ENCODE results near the gene STEAP3.

The STEAP3 gene

DNA sequence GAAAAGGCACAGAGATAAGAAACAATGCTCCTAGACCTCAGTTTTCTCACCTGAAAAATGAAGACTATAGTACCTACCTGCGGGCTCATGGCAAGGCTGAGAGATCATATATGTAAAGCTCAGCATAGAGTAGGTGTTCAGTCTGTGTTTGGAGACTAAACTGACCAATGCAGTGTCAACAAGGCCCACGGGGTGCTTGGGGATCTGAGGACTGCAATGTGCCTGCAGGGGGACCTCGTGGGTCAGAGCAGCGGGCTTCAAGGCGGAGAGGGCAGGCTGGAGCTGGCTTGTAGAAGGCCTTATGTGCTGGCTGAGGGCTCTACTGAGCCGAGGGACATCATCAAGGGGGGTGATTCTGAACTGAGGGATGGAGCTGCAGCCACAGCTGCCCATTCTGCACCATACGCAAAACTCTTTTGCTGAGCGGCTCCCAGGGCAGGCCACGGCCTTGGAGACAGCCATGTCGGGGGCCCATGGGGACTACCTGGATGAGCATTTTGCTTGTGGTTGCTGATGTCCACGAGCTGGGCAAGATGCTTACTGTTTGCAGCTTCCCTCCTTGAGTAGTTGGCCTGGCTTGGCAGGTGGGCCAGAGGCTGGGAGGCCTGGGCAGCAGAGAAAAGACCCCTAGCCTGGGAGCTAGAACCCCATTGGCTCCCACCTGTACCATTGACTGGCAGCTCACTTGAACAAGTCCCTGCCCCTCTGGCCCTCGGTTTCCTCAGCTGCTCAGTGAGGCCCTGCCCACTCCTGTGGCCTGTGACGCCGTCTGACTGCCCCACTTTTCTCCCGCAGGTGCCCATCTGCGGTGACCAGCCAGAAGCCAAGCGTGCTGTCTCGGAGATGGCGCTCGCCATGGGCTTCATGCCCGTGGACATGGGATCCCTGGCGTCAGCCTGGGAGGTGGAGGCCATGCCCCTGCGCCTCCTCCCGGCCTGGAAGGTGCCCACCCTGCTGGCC lies 23.5 kb downstream of the STEAP3 start:
- Histone ChIP-seq H3K27me3 (ENCODE audit: control insufficient read depth, insufficient read depth, low read length, poor library complexity, severe bottlenecking) (no peaks in the 10 kb centered on the region), H3K36me3 (ENCODE audit: control insufficient read depth, insufficient read depth, low read length) (peaks cover 3% of the 10 kb centered on the region), H3K4me1 (ENCODE audit: control insufficient read depth, insufficient read depth, low read length) (peaks cover 6% of the 10 kb centered on the region), H3K27ac (ENCODE audit: insufficient read depth, low read depth, low read length, poor library complexity, severe bottlenecking) (no peak overlapping the region), H3K9me3 (ENCODE audit: control insufficient read depth, low read length) (no peaks in the 10 kb centered on the region), H3K4me3 (ENCODE audit: insufficient read depth, low read depth, low read length) (no peak overlapping the region)
- WGBS, 2 experiments, result 91 to 93% methylated on average over 24 of the region's 24 CpGs

DNA sequence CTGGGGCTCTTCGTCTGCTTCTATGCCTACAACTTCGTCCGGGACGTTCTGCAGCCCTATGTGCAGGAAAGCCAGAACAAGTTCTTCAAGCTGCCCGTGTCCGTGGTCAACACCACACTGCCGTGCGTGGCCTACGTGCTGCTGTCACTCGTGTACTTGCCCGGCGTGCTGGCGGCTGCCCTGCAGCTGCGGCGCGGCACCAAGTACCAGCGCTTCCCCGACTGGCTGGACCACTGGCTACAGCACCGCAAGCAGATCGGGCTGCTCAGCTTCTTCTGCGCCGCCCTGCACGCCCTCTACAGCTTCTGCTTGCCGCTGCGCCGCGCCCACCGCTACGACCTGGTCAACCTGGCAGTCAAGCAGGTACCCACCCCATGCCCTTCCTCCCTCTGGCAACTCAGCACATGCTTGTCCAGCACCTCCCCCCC lies 24.2 kb downstream of the STEAP3 start:
- H3K9me3 ChIP-seq (ENCODE audit: control insufficient read depth, low read length), result no peaks in the 10 kb centered on the region
- no peak overlapping the region for H3K27ac ChIP-seq (ENCODE audit: insufficient read depth, low read depth, low read length, poor library complexity, severe bottlenecking)
- peaks cover 3% of the 10 kb centered on the region for H3K36me3 ChIP-seq (ENCODE audit: control insufficient read depth, insufficient read depth, low read length)
- no peaks in the 10 kb centered on the region for H3K27me3 ChIP-seq (ENCODE audit: control insufficient read depth, insufficient read depth, low read length, poor library complexity, severe bottlenecking)
- H3K4me3 ChIP-seq (ENCODE audit: insufficient read depth, low read depth, low read length), result no peak overlapping the region
- 94 to 96% methylated on average over 29 of the region's 29 CpGs for WGBS, 2 experiments
- H3K4me1 ChIP-seq (ENCODE audit: control insufficient read depth, insufficient read depth, low read length), result peaks cover 6% of the 10 kb centered on the region

DNA sequence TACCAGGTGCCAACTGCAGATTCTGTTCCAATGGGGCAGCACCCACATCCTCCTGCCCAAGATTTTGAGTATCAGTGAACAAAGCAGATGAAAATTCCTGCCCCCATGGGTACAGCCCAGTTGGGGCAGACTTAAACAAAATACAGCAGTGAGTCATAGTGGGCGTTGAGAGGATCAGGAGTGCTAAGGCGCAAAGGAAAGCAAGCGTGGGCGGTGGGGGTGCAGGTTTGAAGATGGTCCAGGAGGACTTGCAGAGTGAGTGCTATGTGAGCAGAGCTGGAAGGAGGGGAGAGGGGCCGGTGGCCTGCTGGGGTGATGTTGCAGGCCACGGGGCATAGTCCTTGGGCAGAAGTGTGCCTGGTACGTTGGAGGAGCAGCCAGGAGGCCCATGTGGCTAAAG lies 24.7 kb downstream of the STEAP3 start:
- no peaks in the 10 kb centered on the region for H3K27me3 ChIP-seq (ENCODE audit: control insufficient read depth, insufficient read depth, low read length, poor library complexity, severe bottlenecking)
- H3K4me3 ChIP-seq (ENCODE audit: insufficient read depth, low read depth, low read length), result no peak overlapping the region
- H3K4me1 ChIP-seq (ENCODE audit: control insufficient read depth, insufficient read depth, low read length), result peaks cover 6% of the 10 kb centered on the region
- H3K27ac ChIP-seq (ENCODE audit: insufficient read depth, low read depth, low read length, poor library complexity, severe bottlenecking), result no peak overlapping the region
- no peaks in the 10 kb centered on the region for H3K9me3 ChIP-seq (ENCODE audit: control insufficient read depth, low read length)
- H3K36me3 ChIP-seq (ENCODE audit: control insufficient read depth, insufficient read depth, low read length), result peaks cover 3% of the 10 kb centered on the region
- WGBS, 2 experiments, result 93% methylated on average over 7 of the region's 7 CpGs

DNA sequence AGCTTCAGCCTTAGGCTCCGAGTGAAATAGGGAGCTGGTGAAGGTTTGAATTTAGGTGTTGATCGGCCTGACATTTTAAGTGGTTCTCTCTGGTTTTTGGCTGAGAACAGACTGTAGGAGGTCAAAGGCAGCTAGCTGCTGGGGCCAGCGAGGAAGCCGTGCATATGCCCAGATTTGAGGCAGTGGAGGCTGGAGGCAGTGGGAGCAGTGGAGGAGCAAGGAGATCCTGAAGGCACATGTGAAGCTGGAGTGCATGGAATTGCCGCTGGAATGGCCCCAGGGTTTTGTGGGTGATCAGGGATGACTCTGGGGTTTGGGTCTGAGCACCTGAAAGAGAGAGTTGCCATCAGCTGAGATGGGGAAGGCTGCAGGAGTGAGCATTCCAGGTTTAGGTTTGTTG lies 25.1 kb downstream of the STEAP3 start:
- no peaks in the 10 kb centered on the region for H3K9me3 ChIP-seq (ENCODE audit: control insufficient read depth, low read length)
- 91 to 95% methylated on average over 5 of the region's 5 CpGs for WGBS, 2 experiments
- no peak overlapping the region for H3K4me3 ChIP-seq (ENCODE audit: insufficient read depth, low read depth, low read length)
- H3K27ac ChIP-seq (ENCODE audit: insufficient read depth, low read depth, low read length, poor library complexity, severe bottlenecking), result no peak overlapping the region
- H3K27me3 ChIP-seq (ENCODE audit: control insufficient read depth, insufficient read depth, low read length, poor library complexity, severe bottlenecking), result no peaks in the 10 kb centered on the region
- H3K4me1 ChIP-seq (ENCODE audit: control insufficient read depth, insufficient read depth, low read length), result peaks cover 6% of the 10 kb centered on the region
- H3K36me3 ChIP-seq (ENCODE audit: control insufficient read depth, insufficient read depth, low read length), result peaks cover 3% of the 10 kb centered on the region

DNA sequence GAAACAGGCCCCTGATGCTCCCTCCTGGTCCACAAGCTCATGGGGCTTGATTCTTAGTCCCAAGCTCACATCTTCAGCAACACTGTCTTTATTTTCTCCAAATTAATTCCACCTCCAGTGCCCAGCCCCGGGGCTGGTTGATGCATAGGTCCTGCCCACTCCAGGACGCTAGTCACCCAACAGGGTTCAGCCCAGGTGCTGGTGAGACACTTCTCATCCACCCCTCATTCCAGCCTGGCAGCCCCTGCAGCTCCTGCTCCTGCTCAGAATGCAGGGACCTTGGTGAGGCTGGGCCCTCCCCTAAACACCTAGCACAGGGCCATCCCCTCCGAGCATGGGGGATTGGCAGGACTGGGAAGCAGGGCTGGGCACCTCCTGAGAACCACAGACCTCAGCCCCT lies 25.7 kb downstream of the STEAP3 start:
- Histone ChIP-seq H3K27me3 (ENCODE audit: control insufficient read depth, insufficient read depth, low read length, poor library complexity, severe bottlenecking) (no peaks in the 10 kb centered on the region), H3K9me3 (ENCODE audit: control insufficient read depth, low read length) (no peaks in the 10 kb centered on the region), H3K36me3 (ENCODE audit: control insufficient read depth, insufficient read depth, low read length) (peaks cover 3% of the 10 kb centered on the region), H3K27ac (ENCODE audit: insufficient read depth, low read depth, low read length, poor library complexity, severe bottlenecking) (no peak overlapping the region), H3K4me3 (ENCODE audit: insufficient read depth, low read depth, low read length) (no peak overlapping the region), H3K4me1 (ENCODE audit: control insufficient read depth, insufficient read depth, low read length) (peaks cover 6% of the 10 kb centered on the region)
- 87 to 90% methylated on average over 3 of the region's 3 CpGs for WGBS, 2 experiments

DNA sequence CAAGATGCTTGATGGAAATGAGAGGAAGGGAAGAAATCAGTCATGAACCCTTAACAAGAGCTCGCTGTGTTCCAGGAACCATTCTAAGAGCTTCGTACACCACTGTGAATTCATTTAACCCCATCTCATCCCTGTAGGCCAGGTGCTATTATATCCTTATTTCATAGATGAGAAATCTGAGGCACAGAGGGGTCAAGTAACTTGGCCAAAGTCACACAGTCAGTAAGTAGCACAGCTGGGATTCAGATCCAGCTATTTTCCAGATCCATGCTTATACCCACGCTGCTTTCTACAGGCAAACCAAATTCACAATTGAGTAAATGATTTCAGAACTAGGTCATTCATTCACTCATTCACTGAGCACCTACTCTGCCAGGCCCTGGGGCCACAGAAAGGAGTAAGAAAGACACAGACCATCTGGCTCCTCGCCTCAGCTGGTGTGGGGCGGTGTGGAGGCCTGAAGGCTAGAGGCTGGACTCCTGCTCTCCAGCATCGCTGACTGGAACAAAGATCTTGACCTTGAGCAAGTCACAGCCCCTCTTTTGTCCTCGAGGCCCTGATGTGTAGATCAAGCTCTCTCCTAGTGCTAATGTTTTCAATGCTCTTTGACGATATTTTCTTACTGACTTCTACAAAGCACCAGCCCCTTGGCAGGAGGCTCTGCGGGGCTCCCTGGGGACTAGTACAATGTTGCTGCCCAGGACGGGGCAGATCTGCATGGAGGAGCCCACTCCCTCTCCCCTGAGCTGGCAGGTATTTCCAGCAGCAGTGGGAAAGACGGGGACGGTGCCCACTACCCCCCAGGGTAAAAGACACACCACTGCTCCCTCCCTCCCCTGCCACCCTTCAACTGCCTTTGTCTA lies 26.5 kb downstream of the STEAP3 start:
- no peak overlapping the region for H3K27ac ChIP-seq (ENCODE audit: insufficient read depth, low read depth, low read length, poor library complexity, severe bottlenecking)
- no peaks in the 10 kb centered on the region for H3K9me3 ChIP-seq (ENCODE audit: control insufficient read depth, low read length)
- WGBS, 2 experiments, result 66% methylated on average over 11 to 12 of the region's 12 CpGs
- H3K4me3 ChIP-seq (ENCODE audit: insufficient read depth, low read depth, low read length), result no peak overlapping the region
- H3K4me1 ChIP-seq (ENCODE audit: control insufficient read depth, insufficient read depth, low read length), result peaks cover 6% of the 10 kb centered on the region
- peaks cover 3% of the 10 kb centered on the region for H3K36me3 ChIP-seq (ENCODE audit: control insufficient read depth, insufficient read depth, low read length)
- H3K27me3 ChIP-seq (ENCODE audit: control insufficient read depth, insufficient read depth, low read length, poor library complexity, severe bottlenecking), result no peaks in the 10 kb centered on the region

DNA sequence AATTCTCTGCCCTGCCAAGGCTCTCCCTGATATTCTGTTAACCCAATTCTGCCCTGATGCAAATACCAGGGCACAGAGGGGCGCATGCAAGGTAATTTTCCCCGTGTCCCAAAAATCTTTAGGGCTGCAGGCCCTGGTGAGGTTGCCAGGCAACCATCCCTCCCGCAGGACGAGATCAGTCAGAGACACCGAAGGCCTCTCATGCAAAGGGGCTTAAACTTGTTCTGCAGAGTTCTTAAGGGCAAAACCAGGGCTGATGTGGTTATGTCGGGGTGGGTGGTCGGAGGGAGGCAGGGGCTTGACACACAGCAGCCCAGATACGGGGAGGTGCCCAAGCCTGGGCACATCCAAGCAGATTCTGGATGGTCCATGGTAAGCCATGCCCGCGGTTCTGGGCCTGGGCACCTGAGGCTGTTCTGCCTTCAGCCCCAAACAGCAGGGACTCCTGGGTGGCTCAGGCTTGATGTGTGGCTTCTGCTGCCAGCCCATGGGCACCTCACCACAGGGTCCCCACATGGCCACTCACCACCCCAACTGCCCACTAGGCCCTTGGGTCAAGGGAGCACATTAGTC lies 27.2 kb downstream of the STEAP3 start:
- Histone ChIP-seq H3K9me3 (ENCODE audit: control insufficient read depth, low read length) (no peaks in the 10 kb centered on the region), H3K4me3 (ENCODE audit: insufficient read depth, low read depth, low read length) (no peak overlapping the region), H3K27ac (ENCODE audit: insufficient read depth, low read depth, low read length, poor library complexity, severe bottlenecking) (no peak overlapping the region), H3K4me1 (ENCODE audit: control insufficient read depth, insufficient read depth, low read length) (peaks cover 6% of the 10 kb centered on the region), H3K36me3 (ENCODE audit: control insufficient read depth, insufficient read depth, low read length) (peaks cover under 1% of the 10 kb centered on the region), H3K27me3 (ENCODE audit: control insufficient read depth, insufficient read depth, low read length, poor library complexity, severe bottlenecking) (no peaks in the 10 kb centered on the region)
- 86 to 89% methylated on average over 10 of the region's 10 CpGs for WGBS, 2 experiments

DNA sequence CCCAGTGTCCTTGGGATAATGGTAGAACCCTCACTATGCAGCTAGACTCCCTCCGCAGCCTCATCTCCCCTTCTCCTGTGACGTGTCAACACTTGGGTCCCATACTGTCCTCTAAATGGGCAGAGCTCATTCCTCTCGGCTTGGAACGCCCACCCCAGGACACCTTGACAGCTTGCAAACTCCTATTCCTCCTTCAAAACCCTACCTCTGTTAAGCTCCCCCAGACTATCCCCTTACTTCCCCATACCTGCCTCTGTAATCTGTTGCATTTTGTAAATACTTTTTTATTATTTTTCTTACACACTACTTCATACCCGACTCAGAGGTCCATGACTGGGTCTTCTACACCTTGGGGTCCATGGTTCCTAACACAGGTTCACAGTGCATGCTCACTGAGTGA lies 28.0 kb downstream of the STEAP3 start:
- H3K36me3 ChIP-seq (ENCODE audit: control insufficient read depth, insufficient read depth, low read length), result no peaks in the 10 kb centered on the region
- H3K4me1 ChIP-seq (ENCODE audit: control insufficient read depth, insufficient read depth, low read length), result peaks cover 14% of the 10 kb centered on the region
- 92 to 94% methylated on average over 5 of the region's 5 CpGs for WGBS, 2 experiments
- no peak overlapping the region for H3K4me3 ChIP-seq (ENCODE audit: insufficient read depth, low read depth, low read length)
- H3K27me3 ChIP-seq (ENCODE audit: control insufficient read depth, insufficient read depth, low read length, poor library complexity, severe bottlenecking), result no peaks in the 10 kb centered on the region
- H3K27ac ChIP-seq (ENCODE audit: insufficient read depth, low read depth, low read length, poor library complexity, severe bottlenecking), result no peak overlapping the region
- H3K9me3 ChIP-seq (ENCODE audit: control insufficient read depth, low read length), result no peaks in the 10 kb centered on the region

DNA sequence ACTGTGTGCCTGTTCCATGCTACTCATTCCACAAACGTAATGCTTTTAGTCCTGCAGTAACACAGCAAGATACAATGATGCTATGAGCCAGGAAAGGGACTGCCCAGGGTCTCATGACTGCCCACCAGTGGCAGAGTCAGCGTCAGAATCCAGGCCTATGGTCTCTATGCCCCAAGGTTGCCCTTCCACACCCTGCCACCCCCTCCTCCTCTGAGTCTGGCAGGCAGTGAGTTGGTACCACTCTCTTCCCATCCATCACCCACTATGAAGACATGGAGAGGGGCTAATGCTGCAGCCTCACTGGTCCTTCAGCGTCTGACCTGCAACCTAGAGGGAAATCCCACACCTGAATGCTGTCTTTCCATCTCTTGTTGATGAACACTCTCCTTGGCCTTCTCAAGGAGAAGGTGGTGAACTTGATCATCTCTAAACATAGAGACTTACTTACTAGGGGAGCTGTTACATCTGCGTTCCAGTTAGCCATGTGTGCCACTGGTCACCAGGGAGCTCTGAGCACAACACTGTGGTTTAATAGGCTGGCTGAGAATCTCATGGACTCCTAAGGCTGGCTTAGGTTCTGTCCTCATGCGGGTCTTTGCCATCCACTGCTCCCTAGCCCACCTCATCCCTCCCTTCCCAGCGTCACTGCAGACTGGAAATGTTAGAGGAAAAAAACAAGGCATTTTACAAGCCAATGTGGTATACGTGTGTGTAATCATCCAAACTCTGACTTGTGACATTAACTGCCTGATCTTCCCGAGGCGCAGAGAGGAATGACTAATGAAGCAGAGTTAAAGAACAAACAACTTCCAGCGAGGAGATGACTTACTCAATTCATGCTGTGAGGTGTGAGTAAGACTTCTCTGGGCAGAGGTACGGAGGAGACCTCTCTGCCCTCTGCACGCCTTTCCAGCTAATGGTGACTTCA lies 28.8 kb downstream of the STEAP3 start:
- no peaks in the 10 kb centered on the region for H3K27me3 ChIP-seq (ENCODE audit: control insufficient read depth, insufficient read depth, low read length, poor library complexity, severe bottlenecking)
- no peaks in the 10 kb centered on the region for H3K36me3 ChIP-seq (ENCODE audit: control insufficient read depth, insufficient read depth, low read length)
- no peaks in the 10 kb centered on the region for H3K9me3 ChIP-seq (ENCODE audit: control insufficient read depth, low read length)
- no peak overlapping the region for H3K4me3 ChIP-seq (ENCODE audit: insufficient read depth, low read depth, low read length)
- no peak overlapping the region for H3K27ac ChIP-seq (ENCODE audit: insufficient read depth, low read depth, low read length, poor library complexity, severe bottlenecking)
- peaks cover 16% of the 10 kb centered on the region for H3K4me1 ChIP-seq (ENCODE audit: control insufficient read depth, insufficient read depth, low read length)
- 84 to 87% methylated on average over 12 of the region's 12 CpGs for WGBS, 2 experiments

Data from ectodermal cell (in vitro differentiated cells).